IPS-18a (cell line): ENCODE results near the gene TMEM164.

Experiments
- H3K27ac ChIP-seq: one replicate; pipeline ENCODE4 v1.5.1; 2013; ENCODE audit warnings: low read length
- H3K27me3 ChIP-seq: one replicate; pipeline ENCODE4 v1.6.1; 2013; ENCODE audit warnings: mild to moderate bottlenecking, low read length; ENCODE audit not compliant: control insufficient read depth, insufficient read depth
- H3K36me3 ChIP-seq: one replicate; pipeline ENCODE4 v1.6.1; 2013; ENCODE audit warnings: low read depth, low read length; ENCODE audit not compliant: control insufficient read depth
- H3K4me1 ChIP-seq: one replicate; pipeline ENCODE4 v1.6.1; 2013; ENCODE audit warnings: low read depth, low read length; ENCODE audit not compliant: control insufficient read depth
- H3K4me3 ChIP-seq: one replicate; pipeline ENCODE4 v1.5.1; 2013; ENCODE audit warnings: low read length
- H3K9ac ChIP-seq: one replicate; pipeline ENCODE4 v1.6.1; 2013; ENCODE audit warnings: mild to moderate bottlenecking, low read length, moderate library complexity
- H3K9me3 ChIP-seq: one replicate; pipeline ENCODE4 v1.6.1; 2013; ENCODE audit warnings: low read depth, low read length; ENCODE audit not compliant: control insufficient read depth

TMEM164 gene

GRCh38 chrX:110087485-110088356, 84.8 kb downstream of the TMEM164 start:
- Histone ChIP-seq H3K9me3 (no peaks in the 10 kb centered on the region), H3K9ac (no peak overlapping the region), H3K27ac (no peak overlapping the region), H3K4me1 (no peaks in the 10 kb centered on the region), H3K4me3 (no peak overlapping the region), H3K36me3 (no peaks in the 10 kb centered on the region), H3K27me3 (no peaks in the 10 kb centered on the region)

GRCh38 chrX:110089656-110090403, 86.9 kb downstream of the TMEM164 start:
- Histone ChIP-seq H3K9ac (no peak overlapping the region), H3K9me3 (no peaks in the 10 kb centered on the region), H3K4me1 (no peaks in the 10 kb centered on the region), H3K4me3 (no peak overlapping the region), H3K27me3 (no peaks in the 10 kb centered on the region), H3K27ac (no peak overlapping the region), H3K36me3 (no peaks in the 10 kb centered on the region)

- H3K9me3 ChIP-seq = no peaks in the 10 kb centered on the region
- no peaks in the 10 kb centered on the region for H3K36me3 ChIP-seq
- no peaks in the 10 kb centered on the region for H3K4me1 ChIP-seq
- H3K4me3 ChIP-seq = no peak overlapping the region
- H3K9ac ChIP-seq = no peak overlapping the region
- no peak overlapping the region for H3K27ac ChIP-seq
- no peaks in the 10 kb centered on the region for H3K27me3 ChIP-seq
Measured at GRCh38 chrX:110097920-110098319, 95.0 kb downstream of the TMEM164 start.

GRCh38 chrX:110103344-110103743, 100.4 kb downstream of the TMEM164 start:
- H3K4me1 ChIP-seq = peaks cover 5% of the 10 kb centered on the region
- H3K36me3 ChIP-seq = no peaks in the 10 kb centered on the region
- H3K27me3 ChIP-seq = no peaks in the 10 kb centered on the region
- H3K4me3 ChIP-seq = no peak overlapping the region
- no peak overlapping the region for H3K9ac ChIP-seq
- H3K9me3 ChIP-seq = no peaks in the 10 kb centered on the region
- no peak overlapping the region for H3K27ac ChIP-seq

- Histone ChIP-seq H3K4me1 (peaks cover 7% of the 10 kb centered on the region), H3K9ac (no peak overlapping the region), H3K27ac (no peak overlapping the region), H3K4me3 (no peak overlapping the region), H3K9me3 (no peaks in the 10 kb centered on the region), H3K36me3 (no peaks in the 10 kb centered on the region), H3K27me3 (no peaks in the 10 kb centered on the region)
Measured at GRCh38 chrX:110104078-110104477, 101.2 kb downstream of the TMEM164 start.

GRCh38 chrX:110108381-110108821, 105.5 kb downstream of the TMEM164 start:
- Histone ChIP-seq H3K4me3 (no peak overlapping the region), H3K9ac (no peak overlapping the region), H3K36me3 (no peaks in the 10 kb centered on the region), H3K9me3 (no peaks in the 10 kb centered on the region), H3K27ac (no peak overlapping the region), H3K27me3 (no peaks in the 10 kb centered on the region), H3K4me1 (peaks cover 5% of the 10 kb centered on the region)

GRCh38 chrX:110114260-110114776, 111.4 kb downstream of the TMEM164 start:
- H3K4me1 ChIP-seq = no peaks in the 10 kb centered on the region

GRCh38 chrX:110116066-110116980, 113.4 kb downstream of the TMEM164 start:
- no peak overlapping the region for H3K27ac ChIP-seq
- no peaks in the 10 kb centered on the region for H3K4me1 ChIP-seq

More at GRCh38 chrX:110114260-110114776, 111.4 kb downstream of the TMEM164 start:
- H3K27me3 ChIP-seq = no peaks in the 10 kb centered on the region
- H3K9me3 ChIP-seq = no peaks in the 10 kb centered on the region
- H3K9ac ChIP-seq = no peak overlapping the region
- H3K36me3 ChIP-seq = no peaks in the 10 kb centered on the region
- H3K27ac ChIP-seq = no peak overlapping the region
- no peak overlapping the region for H3K4me3 ChIP-seq

GRCh38 chrX:110118530-110118929, 115.6 kb downstream of the TMEM164 start:
- no peaks in the 10 kb centered on the region for H3K36me3 ChIP-seq
- H3K27me3 ChIP-seq = no peaks in the 10 kb centered on the region
- H3K4me1 ChIP-seq = no peaks in the 10 kb centered on the region
- H3K9ac ChIP-seq = no peak overlapping the region
- no peaks in the 10 kb centered on the region for H3K9me3 ChIP-seq
- H3K27ac ChIP-seq = no peak overlapping the region
- H3K4me3 ChIP-seq = no peak overlapping the region

More at GRCh38 chrX:110116066-110116980, 113.4 kb downstream of the TMEM164 start:
- Histone ChIP-seq H3K36me3 (no peaks in the 10 kb centered on the region), H3K9ac (no peak overlapping the region), H3K9me3 (no peaks in the 10 kb centered on the region), H3K27me3 (no peaks in the 10 kb centered on the region), H3K4me3 (no peak overlapping the region)

GRCh38 chrX:110119480-110119879, 116.6 kb downstream of the TMEM164 start:
- no peaks in the 10 kb centered on the region for H3K4me1 ChIP-seq
- no peak overlapping the region for H3K27ac ChIP-seq

GRCh38 chrX:110120025-110120424, 117.1 kb downstream of the TMEM164 start:
- Histone ChIP-seq H3K4me3 (no peak overlapping the region), H3K27ac (no peak overlapping the region), H3K36me3 (no peaks in the 10 kb centered on the region), H3K4me1 (no peaks in the 10 kb centered on the region), H3K9me3 (no peaks in the 10 kb centered on the region), H3K27me3 (no peaks in the 10 kb centered on the region), H3K9ac (no peak overlapping the region)

More at GRCh38 chrX:110119480-110119879, 116.6 kb downstream of the TMEM164 start:
- Histone ChIP-seq H3K9ac (no peak overlapping the region), H3K27me3 (no peaks in the 10 kb centered on the region), H3K4me3 (no peak overlapping the region), H3K9me3 (no peaks in the 10 kb centered on the region), H3K36me3 (no peaks in the 10 kb centered on the region)
